GM23248 (cell line): ENCODE measurements around the gene GPBAR1. TPM values are rescaled to one million over a fixed set of nuclear protein-coding genes. Genes with fewer than 3 reads are reported as not detected.

ENCODE experiments used
- DNase-seq: peaks from one replicate; pipeline ENCODE4 v3.0.0-alpha.2; 2015
- H2AFZ ChIP-seq: fragments of 200-600 bp; sonication (generic); 2 replicates; pipeline ENCODE4 v1.6.1; 2016; ENCODE audit warnings: antibody characterized with exemption
- H3F3A ChIP-seq: fragments of 200-600 bp; sonication (generic); 2 replicates; pipeline ENCODE4 v1.6.1; 2016; ENCODE audit warnings: mild to moderate bottlenecking, antibody characterized with exemption, mixed run types; ENCODE audit not compliant: insufficient read depth
- H3K27ac ChIP-seq: fragments of 200-600 bp; sonication (generic); 2 replicates; pipeline ENCODE4 v1.5.1; 2016; ENCODE audit warnings: mild to moderate bottlenecking
- H3K27me3 ChIP-seq: fragments of 200-600 bp; sonication (generic); replicated peaks from 2 replicates; pipeline ENCODE4 v1.6.1; 2016; ENCODE audit warnings: mild to moderate bottlenecking; ENCODE audit not compliant: insufficient read depth
- H3K36me3 ChIP-seq: fragments of 200-600 bp; sonication (generic); 2 replicates; pipeline ENCODE4 v1.6.1; 2016; ENCODE audit warnings: low read depth, mild to moderate bottlenecking
- H3K4me1 ChIP-seq: fragments of 200-600 bp; sonication (generic); 2 replicates; pipeline ENCODE4 v1.6.1; 2016; ENCODE audit warnings: mild to moderate bottlenecking; ENCODE audit not compliant: insufficient read depth
- H3K4me2 ChIP-seq: fragments of 200-600 bp; sonication (generic); one replicate; pipeline ENCODE4 v1.6.1; 2016; ENCODE audit warnings: mild to moderate bottlenecking; ENCODE audit not compliant: unreplicated experiment
- H3K4me3 ChIP-seq: fragments of 200-600 bp; sonication (generic); 2 replicates; pipeline ENCODE4 v1.5.1; 2016; ENCODE audit warnings: mild to moderate bottlenecking
- H3K79me2 ChIP-seq: fragments of 200-600 bp; sonication (generic); 2 replicates; pipeline ENCODE4 v1.6.1; 2016; ENCODE audit warnings: mild to moderate bottlenecking; ENCODE audit not compliant: insufficient read depth
- H3K9ac ChIP-seq: fragments of 200-600 bp; sonication (generic); 2 replicates; pipeline ENCODE4 v1.6.1; 2016; ENCODE audit warnings: mild to moderate bottlenecking
- H3K9me2 ChIP-seq: fragments of 200-600 bp; sonication (generic); 2 replicates; pipeline ENCODE4 v1.6.1; 2016; ENCODE audit warnings: mixed run types, mild to moderate bottlenecking, moderate library complexity; ENCODE audit not compliant: insufficient read depth
- H3K9me3 ChIP-seq: fragments of 200-600 bp; sonication (generic); one replicate; pipeline ENCODE4 v1.6.1; 2017; ENCODE audit warnings: low read depth
- H4K20me1 ChIP-seq: fragments of 200-600 bp; sonication (generic); 2 replicates; pipeline ENCODE4 v1.6.0; 2016; ENCODE audit not compliant: insufficient read depth
- EZH2 ChIP-seq: fragments of 200-600 bp; sonication (generic); IDR thresholded peaks from 2 replicates; pipeline ENCODE4 v1.6.1; 2018; ENCODE audit warnings: antibody characterized with exemption, mild to moderate bottlenecking; ENCODE audit not compliant: insufficient read depth, poor library complexity, severe bottlenecking
- EZH2phosphoT487 ChIP-seq: fragments of 200-600 bp; sonication (generic); IDR thresholded peaks from 2 replicates; pipeline ENCODE4 v1.6.1; 2018; ENCODE audit warnings: antibody characterized with exemption, moderate library complexity, mild to moderate bottlenecking, low read depth; ENCODE audit not compliant: insufficient read depth
- WGBS, 2 experiments: methylation state at CpG; one replicate each; pipeline ENCODE4 v1.1.6; 2015 to 2017; ENCODE audit warnings: low lambda C conversion rate in 2 of 2, low coverage in 1 of 2; ENCODE audit errors: missing lambda C conversion rate in 2 of 2; 5-methylcytosine and 5-hydroxymethylcytosine counted together
- in situ Hi-C: fragments of 300-500 bp; cut with MboI; formaldehyde crosslinking; loops from 2 replicates; pipeline ENCODE4 v1.15.0; 2020
- polyA plus RNA-seq: library from polyadenylated mRNA; unstranded; fragments of >200 nt; fragmentation: Nextera tagmentation; extraction: Ambion mirVana; gene quantifications from 2 replicates; pipeline ENCODE4 v1.2.1, GENCODE V29; 2016
- total RNA-seq: library from RNA; depleted of rRNA; stranded (reverse); fragments of >200 nt; shearing (Covaris generic); gene quantifications from 2 replicates; pipeline ENCODE4 v1.2.3, GENCODE V29; 2014

GPBAR1 gene
- total and polyA plus RNA-seq, 2 experiments from 2014 or later: not detected

- no peak overlapping the region for H2AFZ ChIP-seq
- no peak overlapping the region for H3K9ac ChIP-seq
- no peak for DNase-seq
- 76 to 83% methylated on average over 7 of the region's 7 CpGs for WGBS, 2 experiments
- H3K9me2 ChIP-seq: no peaks in the 10 kb centered on the region
- H3K4me3 ChIP-seq: no peak overlapping the region
- peaks cover 89% of the 10 kb centered on the region for H3K79me2 ChIP-seq
- TF ChIP-seq EZH2phosphoT487: no peak
- TF ChIP-seq EZH2: no peak
- H3K27ac ChIP-seq: no peak overlapping the region
- H4K20me1 ChIP-seq: no peaks in the 10 kb centered on the region
- H3K9me3 ChIP-seq: no peaks in the 10 kb centered on the region
- peaks cover 21% of the 10 kb centered on the region for H3K4me1 ChIP-seq
- no peak overlapping the region for H3K4me2 ChIP-seq
- H3K27me3 ChIP-seq: no peaks in the 10 kb centered on the region
- H3F3A ChIP-seq: peaks cover 29% of the 10 kb centered on the region
- H3K36me3 ChIP-seq: peaks cover 21% of the 10 kb centered on the region; the same call in 1 of the 2 replicates
- in situ Hi-C loops: no loop called here
These were observed 17.1 kb downstream of the GPBAR1 start for GRCh38 chr2:218277921-218278320.

DNA sequence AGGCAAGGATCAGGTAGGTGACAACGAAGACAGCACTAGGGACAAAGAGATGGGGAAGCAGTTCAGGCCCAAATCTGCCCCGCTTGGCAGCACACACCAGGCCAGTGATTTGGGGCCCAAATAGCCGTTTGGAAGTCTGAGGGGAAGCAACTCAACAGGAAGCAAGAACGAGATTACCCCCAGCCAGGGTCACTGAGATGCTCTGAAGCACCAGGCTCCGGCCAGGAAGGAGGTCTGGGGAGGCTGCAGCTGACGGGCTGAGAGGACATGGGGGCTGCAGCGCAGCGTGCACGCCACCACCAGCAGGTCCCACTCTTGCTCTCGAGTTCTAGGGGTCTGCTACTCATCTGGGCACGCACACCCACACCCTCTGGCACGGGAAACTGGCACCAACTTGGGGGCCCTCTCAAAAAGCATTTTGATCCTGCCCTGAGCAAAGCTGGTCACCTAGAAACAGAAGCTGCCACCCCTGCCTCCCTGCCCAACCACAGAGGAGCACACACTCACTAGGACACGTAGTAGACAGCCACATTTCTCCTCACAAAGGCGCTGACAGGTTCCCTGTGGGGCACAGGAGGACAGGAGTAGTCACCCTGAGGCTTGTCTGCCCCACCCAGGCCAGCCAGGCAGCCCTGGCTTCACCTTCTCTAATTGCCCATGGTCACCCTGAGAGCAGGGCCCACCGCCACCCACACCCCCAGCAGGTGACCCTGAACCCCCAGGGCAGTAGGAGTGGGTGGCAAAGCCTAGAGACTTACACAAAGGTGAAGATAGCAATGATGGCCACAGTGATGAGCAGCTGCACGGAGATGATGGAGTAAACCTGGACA lies 17.9 kb downstream of the GPBAR1 start:
- no peak for DNase-seq
- in situ Hi-C loops: no loop called here
- H3K27me3 ChIP-seq: no peaks in the 10 kb centered on the region
- no peak overlapping the region for H3K9ac ChIP-seq
- H3K9me3 ChIP-seq: no peaks in the 10 kb centered on the region
- peaks cover 97% of the 10 kb centered on the region for H3K79me2 ChIP-seq
- no peak for TF ChIP-seq EZH2
- no peak for TF ChIP-seq EZH2phosphoT487
- no peaks in the 10 kb centered on the region for H3K9me2 ChIP-seq
- no peak overlapping the region for H3K4me2 ChIP-seq
- peaks cover 21% of the 10 kb centered on the region; the same call in 1 of the 2 replicates for H3K36me3 ChIP-seq
- H3F3A ChIP-seq: peaks cover 34% of the 10 kb centered on the region
- WGBS, 2 experiments: 83 to 84% methylated on average over 16 of the region's 16 CpGs
- H3K27ac ChIP-seq: no peak overlapping the region
- peaks cover 26% of the 10 kb centered on the region for H3K4me1 ChIP-seq
- no peak overlapping the region for H3K4me3 ChIP-seq
- H2AFZ ChIP-seq: no peak overlapping the region
- no peaks in the 10 kb centered on the region for H4K20me1 ChIP-seq

GRCh38 chr2:218280260-218280870 lies 19.6 kb downstream of the GPBAR1 start:
- Histone ChIP-seq H4K20me1 (no peaks in the 10 kb centered on the region), H3K27me3 (no peaks in the 10 kb centered on the region), H2AFZ (no peak overlapping the region), H3K4me2 (no peak overlapping the region), H3K9ac (no peak overlapping the region), H3K4me1 (peaks cover 42% of the 10 kb centered on the region), H3K9me2 (no peaks in the 10 kb centered on the region), H3K79me2 (peaks cover 98% of the 10 kb centered on the region), H3K4me3 (no peak overlapping the region), H3K9me3 (no peaks in the 10 kb centered on the region), H3F3A (peaks cover 33% of the 10 kb centered on the region), H3K27ac (no peak overlapping the region), H3K36me3 (peaks cover 19% of the 10 kb centered on the region; the same call in 1 of the 2 replicates)
- TF ChIP-seq EZH2 (no peak), EZH2phosphoT487 (no peak)
- 91 to 94% methylated on average over 12 to 14 of the region's 14 CpGs for WGBS, 2 experiments
- in situ Hi-C loops: no loop called here
- DNase-seq: no peak

GRCh38 chr2:218281449-218281848 lies 20.6 kb downstream of the GPBAR1 start:
- Histone ChIP-seq H3F3A (peaks cover 44% of the 10 kb centered on the region), H3K9ac (peak overlapping the region; percentile 87), H3K4me1 (peaks cover 53% of the 10 kb centered on the region), H3K27me3 (no peaks in the 10 kb centered on the region), H3K36me3 (peaks cover 11% of the 10 kb centered on the region; the same call in 1 of the 2 replicates), H3K27ac (peak overlapping the region; percentile 99), H3K79me2 (peaks cover 97% of the 10 kb centered on the region), H4K20me1 (no peaks in the 10 kb centered on the region), H3K9me2 (no peaks in the 10 kb centered on the region), H2AFZ (no peak overlapping the region), H3K4me2 (peak overlapping the region; percentile 80), H3K9me3 (no peaks in the 10 kb centered on the region), H3K4me3 (no peak overlapping the region)
- in situ Hi-C loops: no loop called here
- TF ChIP-seq EZH2 (no peak), EZH2phosphoT487 (no peak)
- peak; percentile 63 for DNase-seq
- 72 to 77% methylated on average over 3 of the region's 3 CpGs for WGBS, 2 experiments
